GM12878 (cell line): ENCODE data around the gene ZNF764.

Experiments used
- POLR2A ChIP-seq: IDR thresholded peaks from 2 replicates; pipeline ENCODE4 v1.6.1; 2011; ENCODE audit warnings: low read depth, mild to moderate bottlenecking, low read length
- TF ChIP-seq, protein P1 (sequence below), 3 experiments: IDR thresholded peaks in 2 of 3; conservative IDR thresholded peaks in 1 of 3; 2 replicates each; pipeline ENCODE4 v1.5.1; 2011; ENCODE audit warnings: low read depth in 3 of 3, low read length in 3 of 3, mild to moderate bottlenecking in 3 of 3, control low read depth in 2 of 3, moderate library complexity in 2 of 3, inconsistent platforms in 1 of 3, mixed read lengths in 1 of 3; ENCODE audit not compliant: control insufficient read depth in 2 of 3, insufficient read depth in 1 of 3; ENCODE audit errors: extremely low read depth in 1 of 3

DNA sequence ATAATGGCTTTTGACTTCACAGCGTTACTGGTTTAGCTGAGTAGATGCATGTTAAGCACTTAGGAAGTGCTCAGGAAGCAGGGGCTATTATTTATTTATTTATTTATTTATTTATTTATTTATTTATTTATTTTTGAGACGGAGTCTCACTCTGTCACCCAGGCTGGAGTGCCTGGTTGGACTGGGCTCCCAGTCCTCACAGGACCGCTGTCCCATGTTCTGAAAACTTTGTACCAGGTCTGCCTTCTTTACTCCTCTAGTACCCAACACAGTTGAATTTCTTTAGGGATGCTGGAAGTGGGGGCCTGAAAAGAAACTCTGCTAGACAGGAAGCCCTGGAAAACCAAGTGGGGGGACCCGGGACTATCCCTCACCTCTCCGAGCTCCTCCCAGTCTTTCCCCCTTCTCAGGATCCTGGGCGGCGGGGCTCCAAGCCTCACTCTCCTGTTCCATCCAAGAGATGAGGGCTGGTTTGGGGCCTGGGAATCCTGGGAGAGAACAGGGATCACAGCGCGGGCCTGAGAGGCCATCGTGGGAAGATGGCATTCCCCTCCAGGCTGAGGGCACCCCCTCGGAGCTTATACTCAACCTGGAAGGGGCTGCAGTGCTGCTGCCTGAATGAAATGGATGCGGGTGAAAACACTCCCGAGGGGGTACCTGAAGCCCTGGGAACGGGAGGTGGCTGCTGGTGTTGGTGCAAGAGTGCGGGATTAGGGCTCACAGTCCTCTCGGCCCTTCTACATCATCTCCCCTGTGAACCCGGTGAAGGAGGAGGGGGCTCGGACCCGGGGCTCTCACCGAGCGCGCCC, 12.7 kb upstream of the ZNF764 start:
- TF ChIP-seq, protein P1, sequence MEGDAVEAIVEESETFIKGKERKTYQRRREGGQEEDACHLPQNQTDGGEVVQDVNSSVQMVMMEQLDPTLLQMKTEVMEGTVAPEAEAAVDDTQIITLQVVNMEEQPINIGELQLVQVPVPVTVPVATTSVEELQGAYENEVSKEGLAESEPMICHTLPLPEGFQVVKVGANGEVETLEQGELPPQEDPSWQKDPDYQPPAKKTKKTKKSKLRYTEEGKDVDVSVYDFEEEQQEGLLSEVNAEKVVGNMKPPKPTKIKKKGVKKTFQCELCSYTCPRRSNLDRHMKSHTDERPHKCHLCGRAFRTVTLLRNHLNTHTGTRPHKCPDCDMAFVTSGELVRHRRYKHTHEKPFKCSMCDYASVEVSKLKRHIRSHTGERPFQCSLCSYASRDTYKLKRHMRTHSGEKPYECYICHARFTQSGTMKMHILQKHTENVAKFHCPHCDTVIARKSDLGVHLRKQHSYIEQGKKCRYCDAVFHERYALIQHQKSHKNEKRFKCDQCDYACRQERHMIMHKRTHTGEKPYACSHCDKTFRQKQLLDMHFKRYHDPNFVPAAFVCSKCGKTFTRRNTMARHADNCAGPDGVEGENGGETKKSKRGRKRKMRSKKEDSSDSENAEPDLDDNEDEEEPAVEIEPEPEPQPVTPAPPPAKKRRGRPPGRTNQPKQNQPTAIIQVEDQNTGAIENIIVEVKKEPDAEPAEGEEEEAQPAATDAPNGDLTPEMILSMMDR (IDR thresholded peaks at IDR 0.05 in 2 of 3, conservative IDR thresholded peaks at IDR 0.05 in 1 of 3; ENCODE audit: control insufficient read depth in 2 of 3, extremely low read depth in 1 of 3, insufficient read depth in 1 of 3, low read depth in 3 of 3, low read length in 3 of 3), result no peak
- TF ChIP-seq POLR2A, result no peak
